SKM-1 treated with dmso at 0.1 percent for 144 hours (cell line): ENCODE measurements around the gene MIEN1.
"Not testable (repeated sequence)": the region's sequence is repeated elsewhere in the genome, so short reads cannot be mapped to it uniquely, and the experiment has no call there.

Experiments used
- DNase-seq: peaks from one replicate; lab custom pipeline; 2025; ENCODE audit not compliant: unreplicated experiment; lab: John Stamatoyannopoulos, UW

MIEN1 gene

DNA sequence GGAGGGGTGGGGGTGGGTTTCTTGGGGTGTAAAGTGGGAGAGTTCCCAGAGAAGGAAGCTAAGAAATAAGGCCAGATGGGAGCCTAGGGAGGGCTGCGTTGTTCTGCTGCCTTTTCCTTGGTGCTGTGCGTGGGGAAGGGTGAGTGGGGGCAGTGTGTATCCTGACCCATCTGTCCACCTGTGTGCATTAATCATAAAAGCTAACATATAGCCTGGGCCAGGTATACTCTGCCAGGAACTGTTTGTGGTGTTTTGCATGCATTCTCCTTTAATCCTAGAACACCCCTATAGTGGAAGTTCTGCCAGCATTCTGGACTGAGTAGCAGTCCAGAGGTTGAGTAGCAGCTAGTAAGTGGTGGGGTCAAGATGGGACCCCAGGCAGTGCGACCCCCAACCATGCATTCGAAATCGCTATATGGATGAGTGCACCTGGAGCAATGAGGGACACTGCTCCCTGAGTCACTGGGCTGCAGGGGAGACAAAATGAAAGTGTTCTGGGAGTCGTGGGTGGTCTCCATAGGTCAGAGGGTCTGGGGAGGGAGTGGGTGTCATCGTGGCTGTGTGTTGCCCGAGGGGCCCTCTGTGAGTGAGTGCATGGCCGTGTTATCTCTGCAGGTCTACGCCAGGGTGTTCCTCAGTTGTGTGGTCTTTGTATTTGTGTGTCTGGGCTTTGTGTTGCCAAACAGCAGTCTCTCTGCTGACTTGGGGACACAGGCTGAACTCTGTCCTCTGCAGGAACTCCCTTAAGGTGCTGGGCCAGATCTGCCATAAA lies 29.1 kb downstream of the MIEN1 start:
- DNase-seq = no peak

DNA sequence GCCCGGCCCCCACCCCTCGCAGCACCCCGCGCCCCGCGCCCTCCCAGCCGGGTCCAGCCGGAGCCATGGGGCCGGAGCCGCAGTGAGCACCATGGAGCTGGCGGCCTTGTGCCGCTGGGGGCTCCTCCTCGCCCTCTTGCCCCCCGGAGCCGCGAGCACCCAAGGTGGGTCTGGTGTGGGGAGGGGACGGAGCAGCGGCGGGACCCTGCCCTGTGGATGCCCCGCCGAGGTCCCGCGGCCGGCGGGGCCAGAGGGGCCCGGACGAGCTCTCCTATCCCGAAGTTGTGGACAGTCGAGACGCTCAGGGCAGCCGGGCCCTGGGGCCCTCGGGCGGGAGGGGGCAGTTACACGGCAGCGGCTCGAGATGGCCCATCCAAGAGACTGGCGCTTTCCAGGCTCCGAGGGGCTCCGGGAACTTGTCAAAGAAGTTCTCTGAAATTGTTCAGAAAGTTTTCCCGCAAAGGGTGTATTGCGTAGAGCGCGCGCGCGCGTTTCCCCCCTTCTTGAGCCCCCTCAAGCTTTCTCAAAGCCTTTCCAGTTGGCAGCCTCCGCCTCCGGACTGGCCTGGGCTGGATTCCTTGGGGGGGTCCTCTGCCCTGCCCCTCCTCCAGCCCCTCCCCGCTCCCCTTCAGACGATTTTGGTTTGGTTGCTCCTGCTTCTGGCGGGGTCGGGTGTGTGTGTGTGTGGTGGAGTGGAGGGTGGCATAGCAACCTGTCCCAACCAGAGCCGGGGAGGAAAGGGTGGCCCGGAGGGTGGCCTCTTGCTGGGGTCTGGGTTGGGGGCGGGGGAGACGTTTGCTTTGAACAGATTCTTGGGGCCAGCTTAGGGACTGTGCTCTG lies 30.0 kb downstream of the MIEN1 start:
- DNase-seq = no peak

DNA sequence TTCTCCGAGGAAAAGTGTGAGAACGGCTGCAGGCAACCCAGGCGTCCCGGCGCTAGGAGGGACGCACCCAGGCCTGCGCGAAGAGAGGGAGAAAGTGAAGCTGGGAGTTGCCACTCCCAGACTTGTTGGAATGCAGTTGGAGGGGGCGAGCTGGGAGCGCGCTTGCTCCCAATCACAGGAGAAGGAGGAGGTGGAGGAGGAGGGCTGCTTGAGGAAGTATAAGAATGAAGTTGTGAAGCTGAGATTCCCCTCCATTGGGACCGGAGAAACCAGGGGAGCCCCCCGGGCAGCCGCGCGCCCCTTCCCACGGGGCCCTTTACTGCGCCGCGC lies 30.5 kb downstream of the MIEN1 start, which contains the start of gene ERBB2:
Gene ERBB2, plus strand, starts transcription at position 247 of the 330 bp plus-strand sequence. CDS start 175 bp downstream, outside the sequence.
- no peak for DNase-seq

DNA sequence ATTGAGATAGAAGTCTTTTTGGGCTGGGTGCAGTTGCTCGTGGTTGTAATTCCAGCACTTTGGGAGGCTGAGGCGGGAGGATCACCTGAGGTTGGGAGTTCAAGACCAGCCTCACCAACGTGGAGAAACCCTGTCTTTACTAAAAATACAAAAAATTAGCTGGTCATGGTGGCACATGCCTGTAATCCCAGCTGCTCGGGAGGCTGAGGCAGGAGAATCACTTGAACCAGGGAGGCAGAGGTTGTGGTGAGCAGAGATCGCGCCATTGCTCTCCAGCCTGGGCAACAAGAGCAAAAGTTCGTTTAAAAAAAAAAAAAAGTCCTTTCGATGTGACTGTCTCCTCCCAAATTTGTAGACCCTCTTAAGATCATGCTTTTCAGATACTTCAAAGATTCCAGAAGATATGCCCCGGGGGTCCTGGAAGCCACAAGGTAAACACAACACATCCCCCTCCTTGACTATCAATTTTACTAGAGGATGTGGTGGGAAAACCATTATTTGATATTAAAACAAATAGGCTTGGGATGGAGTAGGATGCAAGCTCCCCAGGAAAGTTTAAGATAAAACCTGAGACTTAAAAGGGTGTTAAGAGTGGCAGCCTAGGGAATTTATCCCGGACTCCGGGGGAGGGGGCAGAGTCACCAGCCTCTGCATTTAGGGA lies 31.0 kb downstream of the MIEN1 start:
- not testable (repeated sequence) for DNase-seq

DNA sequence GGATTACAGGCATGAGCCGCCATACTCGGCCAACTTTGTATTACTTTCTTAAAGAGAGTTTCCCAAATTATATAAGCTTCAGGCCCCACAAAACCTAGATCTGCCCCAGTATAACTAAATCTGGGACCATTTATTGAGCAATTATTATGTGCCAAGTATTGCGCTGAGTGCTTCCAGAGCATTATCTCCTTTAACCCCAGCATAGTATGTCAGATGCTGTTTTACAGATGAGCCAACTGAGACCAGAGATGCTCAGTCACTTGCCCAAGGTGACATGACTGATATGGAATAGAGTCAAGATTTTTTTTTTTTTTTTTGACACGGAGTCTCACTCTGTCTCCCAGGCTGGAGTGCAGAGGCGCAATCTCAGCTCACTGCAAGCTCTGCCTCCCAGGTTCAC lies 32.4 kb downstream of the MIEN1 start:
- no peak for DNase-seq

DNA sequence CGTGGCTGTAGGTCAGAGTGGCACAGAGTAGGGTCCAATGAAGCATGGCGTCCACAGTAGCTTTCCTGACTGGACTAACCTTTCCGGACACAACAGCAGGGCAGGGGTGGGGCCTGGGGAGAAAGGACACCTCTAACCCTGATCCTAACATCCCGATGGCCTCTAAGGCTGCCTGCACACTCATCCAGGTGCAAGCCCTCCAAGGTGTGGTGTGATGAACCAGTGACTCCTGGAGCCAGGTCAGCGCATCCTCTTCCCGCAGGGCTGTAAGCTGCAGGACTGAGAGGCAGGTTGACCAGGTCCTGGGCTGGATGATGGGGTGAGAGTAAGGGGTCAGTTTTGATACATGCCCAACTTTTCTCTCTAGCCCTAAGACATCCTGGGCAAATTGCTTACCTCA lies 33.6 kb downstream of the MIEN1 start:
- no peak for DNase-seq

DNA sequence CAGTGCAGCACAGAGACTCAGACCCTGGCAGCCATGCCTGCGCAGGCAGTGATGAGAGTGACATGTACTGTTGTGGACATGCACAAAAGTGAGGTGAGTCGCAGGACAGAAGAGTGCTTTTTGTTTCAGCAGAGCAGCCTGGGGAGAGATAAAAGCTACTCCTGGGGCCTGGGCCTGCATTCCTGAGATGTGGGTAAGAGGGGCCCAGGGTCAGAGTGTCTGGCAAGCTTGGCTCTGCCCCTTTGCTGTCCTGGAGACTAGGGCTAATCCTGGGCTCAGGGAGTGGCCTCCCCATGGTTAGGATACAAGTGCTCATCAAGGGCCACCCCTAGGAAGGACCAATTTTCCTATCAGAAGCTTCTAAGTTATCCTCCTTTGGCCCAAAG lies 35.2 kb downstream of the MIEN1 start:
- DNase-seq = no peak

DNA sequence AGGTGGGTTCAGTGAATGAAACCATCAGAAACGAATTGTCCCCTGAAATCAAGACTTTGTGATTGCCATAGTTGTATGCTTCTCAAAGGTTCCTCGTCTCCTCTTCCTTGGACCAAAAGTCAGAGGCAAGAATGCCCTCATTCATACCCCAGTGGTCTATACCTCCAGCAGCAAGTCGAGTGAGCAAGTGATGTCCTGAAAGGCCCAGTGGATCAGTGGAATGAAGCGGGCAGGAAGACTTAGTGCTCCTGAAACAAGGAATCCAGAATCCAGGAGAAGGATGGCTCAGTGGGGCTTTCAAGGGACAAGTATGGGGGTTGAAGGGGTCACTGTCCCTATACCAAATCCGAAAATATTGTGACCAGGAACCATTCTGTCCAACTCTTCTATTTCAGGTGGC lies 35.7 kb downstream of the MIEN1 start:
- DNase-seq = no peak

DNA sequence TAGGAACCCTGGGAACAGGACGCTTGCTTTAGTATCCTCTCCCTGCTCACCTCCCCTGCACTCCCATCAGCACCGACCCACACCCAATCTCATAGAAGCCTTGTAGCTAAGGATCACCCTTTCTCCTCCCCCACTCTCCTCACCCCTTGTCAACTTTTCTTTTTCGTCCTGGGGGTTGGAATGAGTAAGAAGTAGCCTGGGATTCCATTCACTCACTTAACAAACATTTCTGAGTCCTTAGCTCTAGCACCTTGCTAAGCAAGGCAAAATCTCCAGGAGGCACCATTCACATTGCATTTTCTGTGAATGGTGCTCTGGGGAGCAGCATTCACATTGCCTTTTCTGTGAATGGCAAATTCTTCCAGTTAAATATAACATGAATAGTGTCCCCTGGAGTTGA lies 41.4 kb downstream of the MIEN1 start:
- DNase-seq = no peak

DNA sequence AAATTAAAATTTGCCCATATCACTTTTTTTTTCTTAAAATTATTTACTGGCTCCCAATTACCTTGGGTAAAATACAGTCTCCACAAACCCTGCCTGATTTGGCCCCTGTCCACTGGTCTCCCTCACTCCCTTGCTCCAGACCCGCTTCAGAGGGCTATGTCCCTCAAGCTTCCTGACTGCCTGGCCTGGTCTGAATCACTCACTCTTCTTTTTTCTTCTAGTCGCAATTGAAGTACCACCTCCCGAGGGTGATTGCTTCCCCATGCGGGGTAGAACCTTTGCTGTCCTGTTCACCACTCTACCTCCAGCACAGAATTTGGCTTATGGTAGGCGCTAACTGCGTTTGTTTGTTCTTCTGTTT lies 41.9 kb downstream of the MIEN1 start:
- DNase-seq = no peak

DNA sequence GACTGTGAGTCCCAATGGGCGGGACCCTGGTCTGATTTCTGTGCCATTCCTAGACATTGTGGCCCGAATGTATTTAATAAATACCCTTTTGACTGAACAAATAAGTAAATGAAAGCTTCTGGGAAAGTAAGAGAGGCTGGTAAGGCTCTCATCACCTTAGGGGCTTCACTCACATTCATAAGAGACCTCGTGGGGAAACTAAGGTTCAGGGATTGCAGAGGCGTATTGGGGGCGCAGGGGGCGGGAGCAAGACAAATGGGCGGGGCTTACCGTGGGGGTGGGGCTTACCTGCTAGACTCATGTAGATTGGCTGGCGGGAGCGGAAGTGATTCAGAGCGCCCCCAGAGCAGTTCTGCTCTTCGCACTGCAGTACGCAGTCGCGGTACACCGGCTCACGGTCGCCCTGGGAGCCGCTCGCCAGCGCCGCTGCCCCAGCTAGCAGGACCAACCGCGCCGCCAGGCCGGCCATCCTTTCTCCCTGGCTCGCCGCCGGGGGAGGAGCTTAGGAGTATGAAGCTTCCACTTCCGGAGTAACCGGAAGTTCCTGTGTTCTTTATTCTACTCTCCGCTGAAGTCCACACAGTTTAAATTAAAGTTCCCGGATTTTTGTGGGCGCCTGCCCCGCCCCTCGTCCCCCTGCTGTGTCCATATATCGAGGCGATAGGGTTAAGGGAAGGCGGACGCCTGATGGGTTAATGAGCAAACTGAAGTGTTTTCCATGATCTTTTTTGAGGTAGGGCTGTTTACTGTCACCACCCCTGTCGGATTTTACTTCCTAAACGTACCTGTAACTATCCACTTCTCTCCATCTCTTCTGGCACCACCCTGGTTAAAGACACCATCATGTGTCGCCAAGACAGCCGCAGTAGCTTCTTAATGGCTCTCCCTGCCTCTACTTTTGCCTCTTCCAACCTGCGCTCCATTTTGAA lies 42.5 kb downstream of the MIEN1 start, which contains the start of gene PGAP3:
Gene PGAP3, minus strand, starts transcription at position 512 of the 929 bp plus-strand sequence. Its CDS starts 43 bp downstream, at position 469.
- DNase-seq = peak; percentile 92

DNA sequence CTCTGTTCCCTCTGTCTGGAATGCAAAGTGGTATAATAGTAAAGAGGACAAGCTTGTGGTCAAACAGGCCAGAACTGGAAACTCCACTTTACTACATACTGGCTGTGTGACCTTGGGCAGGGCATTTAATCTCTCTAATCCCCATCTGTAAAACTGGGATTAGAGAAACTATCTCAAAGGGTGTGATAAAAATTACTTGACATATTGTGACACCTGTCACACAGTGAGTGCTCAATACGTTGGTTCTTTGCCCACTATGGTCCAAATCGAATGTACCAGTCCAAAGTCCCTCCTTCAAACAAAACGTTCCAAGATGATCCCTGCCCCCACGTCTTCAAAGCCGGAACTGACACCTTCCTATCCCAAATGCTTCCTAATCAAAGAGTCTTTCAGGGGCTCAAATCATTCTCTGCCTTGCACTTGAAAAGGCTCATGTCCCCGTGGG lies 43.2 kb downstream of the MIEN1 start:
- DNase-seq = no peak

DNA sequence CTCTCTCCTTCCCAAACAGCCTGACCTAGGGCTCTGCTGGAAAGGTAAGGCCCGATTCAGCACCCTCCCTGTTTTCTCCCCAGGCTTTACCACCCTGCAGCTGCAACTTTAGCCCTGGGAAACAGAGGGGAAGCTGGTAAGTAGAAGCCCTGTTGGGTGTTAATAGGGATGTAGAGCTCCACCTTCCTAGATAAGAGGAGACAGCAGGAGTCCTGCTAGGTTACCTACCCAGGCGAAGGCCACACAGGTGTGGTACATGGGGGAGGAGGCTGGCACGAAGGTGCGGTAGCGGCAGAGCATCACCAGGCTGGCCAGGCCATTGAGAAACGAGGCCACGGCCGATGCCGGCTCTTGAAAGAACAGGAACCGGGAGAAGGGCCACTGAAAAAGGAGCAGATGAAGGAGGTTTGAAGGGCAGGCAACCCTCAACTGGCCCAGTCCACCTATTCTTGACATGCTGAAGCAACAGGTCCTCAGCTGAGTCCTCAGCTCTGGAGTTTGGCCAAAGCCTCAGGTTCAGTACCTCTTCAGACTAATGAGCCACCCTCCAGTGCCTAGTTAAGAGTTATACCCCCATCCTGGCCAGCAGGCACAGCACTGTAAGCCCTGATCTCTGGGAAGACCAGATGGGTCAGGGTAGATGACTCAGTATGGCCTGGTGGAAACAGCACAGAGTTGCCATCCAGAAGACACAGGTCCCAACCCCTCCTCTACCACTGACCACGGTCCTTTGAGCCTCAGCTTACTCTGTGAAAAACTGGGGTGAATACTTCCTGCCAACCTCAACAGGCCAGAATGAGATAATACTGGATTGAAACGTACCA lies 45.8 kb downstream of the MIEN1 start:
- no peak for DNase-seq

DNA sequence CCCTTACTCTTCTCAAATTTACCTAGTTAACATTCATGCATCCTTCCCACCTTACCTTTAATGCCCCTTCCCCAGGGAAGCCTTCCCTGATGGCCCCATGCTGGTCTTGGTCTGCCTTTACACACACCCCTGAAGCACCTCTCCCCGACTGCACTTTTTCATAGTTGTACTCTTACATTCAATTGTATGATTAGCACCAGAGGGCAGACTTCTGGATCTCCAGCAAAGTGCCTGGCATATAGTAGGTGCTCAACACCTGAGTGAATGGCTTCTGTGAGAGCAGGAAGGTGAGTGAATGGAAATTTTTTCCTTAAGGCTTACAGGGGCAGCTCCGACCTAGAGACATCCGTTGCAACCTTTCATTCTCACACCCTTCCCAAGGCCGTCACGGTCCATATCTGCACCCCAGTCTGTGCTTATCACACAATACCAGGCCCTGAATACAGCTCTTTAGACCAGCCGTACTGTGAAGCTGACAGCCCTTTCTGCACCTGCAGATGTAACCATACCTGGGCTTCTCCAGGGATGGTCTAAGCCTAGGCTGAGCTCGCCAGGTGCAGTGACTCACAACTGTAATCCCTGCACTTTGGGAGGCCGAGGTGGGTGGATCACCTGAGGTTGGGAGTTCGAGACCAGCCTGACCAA lies 46.9 kb downstream of the MIEN1 start:
- no peak for DNase-seq

DNA sequence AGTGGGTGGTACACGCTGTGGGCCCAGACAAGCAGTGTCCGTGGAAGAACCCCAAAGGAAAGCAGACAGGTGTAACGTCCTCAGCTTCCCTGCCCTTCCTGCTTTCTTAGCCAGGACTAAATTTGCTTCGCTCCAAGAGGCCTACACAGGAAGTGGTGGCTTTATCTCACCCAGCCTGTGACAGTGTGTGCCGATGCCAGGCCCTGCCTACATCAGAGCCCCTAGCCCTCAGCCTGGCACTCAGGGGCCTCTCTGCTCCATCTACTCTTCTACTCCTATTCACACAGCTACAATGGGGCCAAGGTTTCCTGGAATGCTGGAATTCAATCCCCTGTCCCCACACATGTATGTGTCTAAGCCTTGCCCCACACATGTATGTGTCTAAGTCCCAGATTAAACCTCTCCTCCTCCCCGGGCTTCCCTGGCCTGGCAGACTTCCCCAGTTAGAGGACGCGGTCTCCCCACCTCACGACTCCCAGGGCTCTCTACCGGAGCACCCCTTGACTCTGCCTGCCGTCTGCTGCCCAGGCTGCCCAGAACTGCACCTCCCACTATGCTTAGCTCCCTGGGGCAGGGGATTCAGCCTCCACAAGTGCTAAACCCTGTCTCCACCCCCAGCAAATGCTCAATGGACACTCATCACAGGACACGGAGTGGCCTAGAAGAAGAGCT lies 50.7 kb downstream of the MIEN1 start:
- DNase-seq = no peak
